ENCODE results near the gene CAPN8.

The CAPN8 gene

DNA sequence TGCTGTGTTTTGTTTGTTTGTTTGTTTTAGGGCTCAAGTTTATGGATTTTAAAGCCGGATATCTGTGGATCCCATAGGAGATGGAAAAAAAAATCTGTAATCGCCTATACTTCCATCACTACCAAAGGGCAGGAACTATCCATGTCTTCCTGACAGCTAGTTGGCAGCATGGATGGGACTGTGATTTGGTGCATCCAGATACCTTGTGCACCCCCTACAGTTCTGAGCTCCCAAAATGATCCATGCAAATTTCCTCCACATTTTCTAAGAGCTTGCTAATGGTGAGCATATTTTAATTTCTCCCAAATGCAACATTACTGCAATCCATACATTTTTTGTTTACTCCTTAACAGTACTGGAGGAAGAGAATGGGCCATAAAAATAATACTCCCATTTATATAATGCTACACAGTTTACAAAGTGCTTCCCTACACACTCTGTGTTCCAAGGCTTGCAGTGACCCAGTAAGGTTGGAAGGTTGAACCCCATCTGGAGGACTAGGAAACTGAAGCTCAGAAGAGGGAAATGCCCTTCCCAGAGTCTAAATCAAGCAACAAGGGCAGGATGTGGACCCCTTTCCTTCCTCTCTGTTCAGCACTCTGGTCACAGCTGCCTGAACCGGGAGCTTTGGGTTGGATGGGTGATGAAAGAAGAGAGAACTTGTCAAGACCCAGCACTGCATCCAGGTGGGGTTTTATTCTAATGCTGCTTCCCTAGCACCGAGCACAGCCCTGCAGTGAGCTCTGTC is 48.0 kb downstream of the CAPN8 start:
- DNase-seq (ENCODE audit: low read depth in 2 of 2): no peak

- no peak for DNase-seq (ENCODE audit: low read depth in 2 of 2)
These were observed 48.9 kb downstream of the CAPN8 start for GRCh38 chr1:223616586-223616985.

- no peak for DNase-seq (ENCODE audit: low read depth in 2 of 2)
These were observed 53.6 kb downstream of the CAPN8 start for GRCh38 chr1:223611936-223612335.

- no peak for DNase-seq (ENCODE audit: low read depth in 2 of 2)
These were observed 55.5 kb downstream of the CAPN8 start for GRCh38 chr1:223609977-223610376.

GRCh38 chr1:223609066-223609465 is 56.4 kb downstream of the CAPN8 start:
- no peak for DNase-seq (ENCODE audit: low read depth in 2 of 2)

- DNase-seq (ENCODE audit: low read depth in 2 of 2): no peak
These were observed 107.0 kb downstream of the CAPN8 start for GRCh38 chr1:223558512-223558911.

DNA sequence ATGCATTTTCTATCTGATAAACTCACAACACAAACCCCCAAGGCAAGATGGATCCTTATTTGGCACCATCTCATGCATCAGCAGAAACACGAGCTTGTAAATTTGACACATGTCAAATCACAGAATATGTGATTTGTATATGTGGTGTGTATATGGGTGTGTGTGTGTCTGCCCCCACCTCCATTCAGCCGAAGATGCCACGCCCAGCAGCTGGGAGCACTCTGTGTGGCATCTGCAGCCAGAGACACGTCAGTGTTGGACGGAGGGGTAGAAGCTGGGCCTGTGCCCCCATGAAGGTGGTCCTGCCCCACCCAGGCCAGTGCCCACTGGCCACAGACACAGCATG is 108.4 kb downstream of the CAPN8 start:
- no peak for DNase-seq (ENCODE audit: low read depth in 2 of 2)

GRCh38 chr1:223556414-223557129 is 108.9 kb downstream of the CAPN8 start:
- no peak for DNase-seq (ENCODE audit: low read depth in 2 of 2)

- DNase-seq (ENCODE audit: low read depth in 2 of 2): no peak
These were observed 111.5 kb downstream of the CAPN8 start for GRCh38 chr1:223553957-223554356.

DNA sequence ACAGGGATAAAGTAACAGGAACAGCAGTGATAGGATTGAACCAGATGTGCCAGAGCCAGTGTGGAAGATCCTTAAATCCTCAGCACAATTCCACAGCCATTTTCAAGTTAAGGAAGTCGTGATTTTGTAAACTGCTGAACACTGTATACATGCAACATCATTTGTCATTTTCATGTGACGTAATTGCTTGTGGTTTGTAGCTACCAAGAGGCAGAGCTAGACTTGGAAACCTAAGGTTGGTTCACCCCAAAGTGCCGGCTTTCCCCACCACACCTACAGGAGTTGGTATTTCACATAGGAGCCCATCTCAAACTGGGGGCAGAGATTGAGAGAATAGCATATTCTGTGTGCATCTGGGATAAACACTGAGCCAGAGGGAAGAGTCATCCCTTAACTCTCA is 113.9 kb downstream of the CAPN8 start:
- no peak for DNase-seq (ENCODE audit: low read depth in 2 of 2)

GRCh38 chr1:223549740-223550139 is 115.8 kb downstream of the CAPN8 start:
- no peak for DNase-seq (ENCODE audit: low read depth in 2 of 2)

DNA sequence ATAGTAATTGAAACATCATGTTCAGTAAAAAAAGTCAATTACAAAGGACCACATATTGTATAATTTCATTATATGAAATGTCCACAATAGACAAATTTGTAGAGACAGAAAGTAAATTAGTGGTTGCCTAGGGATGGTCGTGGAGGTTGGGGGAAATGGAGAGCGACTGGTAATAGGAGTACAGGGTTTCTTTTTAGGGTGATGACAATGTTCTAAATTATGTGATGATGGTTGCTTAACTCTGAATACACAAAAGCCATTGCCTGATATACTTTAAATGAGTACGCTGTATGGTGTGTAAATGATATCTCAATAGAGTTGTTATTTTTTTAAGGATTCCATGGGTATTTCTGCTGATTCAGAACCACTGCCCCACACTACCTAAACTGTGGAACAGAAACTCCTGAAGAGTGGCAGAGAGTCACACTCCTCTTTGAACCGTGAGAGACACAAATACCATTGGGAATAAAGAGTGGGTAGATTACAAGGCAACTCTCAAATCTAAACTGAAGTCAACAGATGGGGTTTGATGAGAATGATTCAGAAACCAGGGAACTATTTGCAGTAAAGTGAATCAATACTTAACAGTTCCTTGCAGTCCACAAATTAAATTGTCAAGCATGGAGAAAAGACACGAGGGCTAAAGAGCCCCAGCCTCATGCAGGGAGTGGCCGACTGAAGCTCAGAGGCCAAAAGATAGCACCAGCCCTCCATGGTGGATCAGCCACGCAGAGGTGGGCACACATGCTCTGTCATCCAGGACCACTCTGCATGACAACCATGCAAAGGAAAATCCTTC is 118.0 kb downstream of the CAPN8 start:
- no peak for DNase-seq (ENCODE audit: low read depth in 2 of 2)

DNA sequence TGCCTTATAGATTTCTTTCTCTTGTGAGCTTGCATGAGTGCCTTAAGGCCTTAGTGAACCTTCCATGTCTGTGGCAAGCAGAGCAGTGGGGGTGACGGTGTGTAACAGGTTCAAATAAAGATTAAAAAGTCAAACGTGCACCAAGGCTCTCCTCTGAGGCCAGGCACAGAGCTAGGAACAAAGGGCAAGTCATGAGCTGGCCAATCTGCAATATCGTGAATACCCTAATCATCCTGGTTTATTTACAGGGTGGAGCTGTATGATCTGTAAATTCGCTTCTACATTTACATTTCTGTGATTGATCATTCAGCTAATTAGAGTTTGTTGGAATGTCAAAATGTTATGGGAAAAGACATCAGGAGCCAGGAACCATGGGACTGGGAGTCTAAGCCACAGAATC is 120.2 kb downstream of the CAPN8 start:
- DNase-seq (ENCODE audit: low read depth in 2 of 2): no peak

DNA sequence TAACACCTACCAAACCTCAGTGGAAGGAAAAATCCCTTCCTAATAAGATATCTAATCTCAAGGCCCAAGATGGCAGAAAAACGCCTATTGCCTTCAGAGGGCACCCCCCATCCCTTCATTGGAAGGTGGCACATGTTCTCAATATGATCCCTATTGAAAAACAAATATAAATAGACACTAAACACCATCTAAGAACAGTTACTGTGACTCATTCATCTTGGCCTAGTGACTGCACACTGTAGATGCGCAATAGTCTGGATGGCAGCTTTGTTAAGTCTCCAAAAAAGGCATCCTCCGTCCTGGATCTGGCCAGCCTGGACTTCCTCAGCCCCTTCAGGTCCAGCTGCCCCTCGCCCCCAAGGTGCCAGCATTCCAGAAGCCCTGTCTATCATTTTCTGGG is 121.9 kb downstream of the CAPN8 start:
- no peak for DNase-seq (ENCODE audit: low read depth in 2 of 2)

- DNase-seq (ENCODE audit: low read depth in 2 of 2): no peak
These were observed 122.7 kb downstream of the CAPN8 start for GRCh38 chr1:223542831-223543230.

DNA sequence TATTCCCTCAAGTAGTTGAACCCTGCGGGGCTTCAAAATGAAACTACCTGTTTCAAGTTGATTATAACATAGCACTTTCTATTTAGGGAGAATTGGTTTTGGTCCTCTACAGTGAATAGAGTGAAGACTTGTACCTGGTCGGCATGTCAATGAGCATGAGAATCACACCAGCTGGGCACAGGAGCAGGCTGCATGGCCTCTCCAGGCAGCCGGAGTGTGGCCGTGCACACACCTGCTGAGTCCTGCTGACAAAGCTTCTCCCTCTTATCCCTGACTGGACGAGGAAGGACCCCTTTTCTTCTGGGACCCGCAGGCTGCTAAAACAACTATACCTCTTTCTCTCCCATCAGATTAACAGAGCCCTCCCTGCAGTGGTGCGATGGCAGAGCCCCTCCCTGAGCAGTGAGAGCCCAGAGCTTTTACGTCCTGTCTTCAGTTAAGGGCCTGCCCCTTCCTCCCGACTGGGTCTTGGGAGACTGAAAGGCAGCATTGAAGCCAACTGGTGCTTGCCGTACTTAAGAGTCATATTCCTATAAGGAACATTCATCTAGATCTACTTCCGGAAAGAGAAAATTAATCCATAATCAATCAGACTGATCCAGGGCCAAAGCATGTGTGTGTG is 124.9 kb downstream of the CAPN8 start:
- DNase-seq (ENCODE audit: low read depth in 2 of 2): no peak

DNA sequence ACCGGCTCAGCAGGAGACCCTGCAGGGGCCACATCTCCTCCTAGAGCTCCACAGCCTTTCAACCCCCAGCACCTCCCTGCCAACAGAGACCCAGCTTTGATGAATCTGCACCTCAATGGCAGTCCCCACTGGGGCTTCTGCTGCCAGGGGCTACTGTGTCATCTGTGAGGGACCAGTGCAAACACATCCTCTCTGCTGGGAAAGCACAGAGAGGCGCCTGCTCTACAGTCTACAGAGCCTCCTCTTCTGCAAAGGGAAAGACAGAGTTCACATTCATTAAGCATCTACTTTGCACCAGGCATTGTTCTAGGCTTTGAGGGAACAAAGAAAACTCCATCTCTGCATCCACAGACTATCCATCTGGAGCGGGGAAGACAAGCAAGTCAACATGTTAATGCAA is 125.8 kb downstream of the CAPN8 start:
- DNase-seq (ENCODE audit: low read depth in 2 of 2): no peak

- DNase-seq (ENCODE audit: low read depth in 2 of 2): no peak
These were observed 126.5 kb downstream of the CAPN8 start for GRCh38 chr1:223538981-223539380.

GRCh38 chr1:223535319-223535718 is 130.2 kb downstream of the CAPN8 start:
- no peak for DNase-seq (ENCODE audit: low read depth in 2 of 2)

DNA sequence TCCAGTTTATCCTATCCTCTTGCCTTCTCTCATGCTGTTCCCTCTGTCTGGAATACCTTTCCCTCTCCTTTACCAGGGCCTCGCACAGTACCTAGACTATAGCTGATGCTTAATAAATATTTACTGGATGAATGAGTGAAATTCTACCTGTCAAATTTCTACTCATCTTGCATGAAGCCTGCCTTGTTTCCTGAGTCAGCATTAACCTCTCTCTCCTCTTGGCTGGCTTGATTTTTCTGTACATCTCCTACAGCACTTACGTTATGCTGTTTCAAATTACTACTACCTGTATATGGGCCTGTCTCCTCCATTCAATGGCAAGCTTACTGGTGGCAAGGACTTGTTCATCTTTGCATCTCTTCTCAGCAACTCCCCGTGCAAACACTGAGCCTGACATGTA is 130.8 kb downstream of the CAPN8 start:
- no peak for DNase-seq (ENCODE audit: low read depth in 2 of 2)

DNA sequence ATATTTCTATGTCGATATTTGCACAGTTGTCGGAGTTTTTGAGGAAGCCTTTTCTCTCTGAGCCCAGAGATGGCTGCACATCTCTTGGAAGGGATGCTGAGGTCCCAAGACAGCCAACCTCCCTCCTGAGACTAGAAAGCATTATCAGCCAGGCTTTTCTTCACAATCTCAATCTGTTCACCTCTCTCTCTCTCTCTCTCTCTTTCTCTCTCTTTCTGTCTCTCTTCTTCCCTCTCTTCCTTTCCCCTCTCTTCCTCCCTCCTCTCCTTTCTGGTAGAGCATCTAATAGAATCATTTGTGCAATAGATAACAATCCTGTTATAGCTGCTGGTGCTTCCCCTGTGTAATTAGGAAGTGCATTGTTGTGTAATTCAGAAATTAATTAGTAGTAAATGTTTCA is 131.8 kb downstream of the CAPN8 start:
- no peak for DNase-seq (ENCODE audit: low read depth in 2 of 2)

DNA sequence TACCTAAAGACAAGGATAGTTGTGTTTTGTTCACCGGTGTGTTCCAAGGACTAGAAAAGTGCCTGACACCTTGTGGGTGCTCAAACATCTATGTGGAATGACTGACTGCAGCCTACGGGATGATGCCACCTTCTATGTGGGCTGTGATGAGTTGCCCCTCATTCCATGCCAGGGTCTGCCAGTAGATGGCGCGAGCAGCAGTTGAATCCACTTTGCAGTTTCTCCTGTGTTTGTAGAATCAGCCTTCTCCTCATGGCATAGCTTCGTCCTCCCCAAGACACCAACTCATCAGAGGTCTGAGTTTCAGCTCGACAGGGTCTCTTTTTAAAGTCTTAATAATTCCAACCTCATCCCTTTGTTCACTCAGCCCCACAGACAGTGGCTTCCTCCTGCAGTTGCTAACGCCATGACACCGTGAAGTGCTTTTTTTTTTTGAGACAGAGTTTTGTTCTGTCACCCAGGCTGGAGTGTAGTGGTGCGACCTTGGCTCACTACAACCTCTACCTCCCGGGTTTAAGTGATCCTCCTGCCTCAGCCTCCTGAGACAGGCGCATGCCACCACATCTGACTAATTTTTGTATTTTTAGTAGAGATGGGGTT is 133.7 kb downstream of the CAPN8 start:
- DNase-seq (ENCODE audit: low read depth in 2 of 2): no peak
